AG10803 (cell line): ENCODE results near the gene ARPP21.

Experiments
- DNase-seq: peaks from one replicate; pipeline ENCODE4 v3.0.0; 2010; ENCODE audit warnings: low read depth
- H3K4me3 ChIP-seq: 2 replicates; pipeline ENCODE4 v1.5.1; 2011; ENCODE audit warnings: mild to moderate bottlenecking, low read length, control low read depth
- CTCF ChIP-seq: conservative IDR thresholded peaks from 2 replicates; pipeline ENCODE4 v1.5.1; 2011; ENCODE audit warnings: mild to moderate bottlenecking, low read length, control low read depth, inconsistent platforms

ARPP21 gene

DNA sequence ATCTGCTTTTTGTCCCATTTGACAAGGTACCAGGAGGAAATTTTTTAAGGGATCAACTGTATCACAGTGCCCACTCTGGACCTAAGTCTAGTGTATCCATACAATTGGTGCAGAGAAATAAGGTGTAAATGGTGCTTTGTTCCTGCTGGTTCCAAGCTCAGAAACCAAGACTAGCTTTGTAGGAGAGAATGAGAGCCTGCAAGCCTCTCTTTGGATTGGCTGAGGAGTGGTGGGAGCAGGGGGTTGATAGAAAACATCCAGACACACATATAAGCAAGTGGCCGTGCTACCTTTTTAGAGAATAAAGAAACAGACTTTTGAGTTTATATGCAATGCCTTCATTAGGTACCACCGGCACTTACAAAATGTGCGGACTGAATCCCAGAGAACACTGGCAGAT, 45.8 kb downstream of the ARPP21 start:
- DNase-seq, result no peak
- no peak for TF ChIP-seq CTCF
- no peak overlapping the region for H3K4me3 ChIP-seq

DNA sequence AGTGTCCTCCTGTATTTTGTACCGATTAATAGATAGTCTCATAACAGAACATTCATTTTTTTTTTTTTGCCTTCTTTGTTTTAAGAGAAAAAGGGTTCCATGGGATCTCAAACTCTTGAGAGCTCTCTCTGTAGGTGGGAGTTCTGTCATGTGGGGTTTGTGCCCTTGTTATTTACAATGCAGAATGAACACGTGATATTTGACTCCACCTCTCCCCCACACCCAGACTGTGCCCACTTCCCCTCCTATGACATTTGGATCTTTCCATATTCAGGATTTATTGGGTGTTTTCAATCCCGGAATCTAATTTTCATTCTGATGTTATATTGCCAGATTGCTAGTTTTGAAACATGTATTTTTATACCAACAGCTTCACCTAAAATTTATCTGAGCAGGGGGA, 49.5 kb downstream of the ARPP21 start:
- DNase-seq, result no peak
- no peak overlapping the region for H3K4me3 ChIP-seq
- no peak for TF ChIP-seq CTCF

GRCh38 chr3:35690271-35690670, 50.9 kb downstream of the ARPP21 start:
- H3K4me3 ChIP-seq, result no peak overlapping the region
- DNase-seq, result no peak
- TF ChIP-seq CTCF, result no peak

DNA sequence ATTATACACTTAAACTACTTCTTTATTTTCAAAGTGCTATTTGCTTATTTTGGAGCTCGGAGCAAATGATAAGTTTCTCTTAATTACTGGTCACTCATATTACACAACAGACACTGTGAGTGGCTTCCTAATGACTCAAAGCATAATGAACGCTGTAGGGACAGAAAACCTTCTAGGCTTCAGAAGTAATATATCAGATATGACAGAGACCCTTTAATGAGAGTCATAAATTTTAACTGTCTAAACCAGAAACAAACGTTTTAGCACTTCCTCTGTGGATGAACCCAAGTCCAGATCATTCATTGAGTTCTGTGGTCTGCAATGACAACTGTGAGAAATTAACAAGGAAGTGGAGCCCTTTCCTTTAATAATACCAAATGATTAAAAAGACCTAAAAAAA, 66.6 kb downstream of the ARPP21 start:
- H3K4me3 ChIP-seq, result no peak overlapping the region
- DNase-seq, result no peak

GRCh38 chr3:35707904-35708303, 68.6 kb downstream of the ARPP21 start:
- no peak for DNase-seq
- TF ChIP-seq CTCF, result no peak
- H3K4me3 ChIP-seq, result no peak overlapping the region

More for the DNA sequence above, 66.6 kb downstream of the ARPP21 start:
- TF ChIP-seq CTCF, result no peak

GRCh38 chr3:35708394-35709271, 69.3 kb downstream of the ARPP21 start:
- TF ChIP-seq CTCF, result no peak
- H3K4me3 ChIP-seq, result no peak overlapping the region
- no peak for DNase-seq

DNA sequence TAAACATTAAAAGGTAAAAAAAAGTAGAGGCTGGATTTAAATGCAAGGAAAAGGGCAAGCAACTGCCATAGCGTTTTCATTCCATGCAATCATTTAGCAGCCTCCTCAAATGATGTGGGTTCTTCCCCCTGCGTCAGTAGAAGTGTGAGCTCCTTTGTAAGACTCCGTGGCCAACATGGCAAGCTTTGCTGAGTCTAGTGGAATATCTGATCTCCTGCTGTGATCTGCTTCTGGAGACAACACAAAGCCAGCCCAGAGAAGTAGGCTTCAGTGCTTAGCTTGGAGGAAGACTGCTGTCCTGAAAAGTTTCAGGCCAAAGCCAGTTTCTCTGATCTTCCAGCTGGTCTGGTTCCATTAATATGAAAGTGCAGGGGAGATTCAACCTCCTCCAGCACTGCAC, 70.4 kb downstream of the ARPP21 start:
- DNase-seq, result no peak
- H3K4me3 ChIP-seq, result no peak overlapping the region
- TF ChIP-seq CTCF, result no peak
